Stimulated activated CD4-positive, alpha-beta T cell treated with anti-CD3 and anti-CD28 coated beads, Interleukin-2, amount 100 ng/mL, for 48 hours (primary cell): Measurements from ENCODE around the gene MEIS2.

Experiments used
- DNase-seq, 2 donors: peaks; one replicate each; pipeline ENCODE4 v3.0.0-alpha.2; 2020

The MEIS2 gene

GRCh38 chr15:37072181-37072580 is 28.2 kb downstream of the MEIS2 start:
- no peak for DNase-seq

GRCh38 chr15:37071134-37071533 is 29.2 kb downstream of the MEIS2 start:
- DNase-seq = no peak

- DNase-seq = no peak
These were observed 29.7 kb downstream of the MEIS2 start for GRCh38 chr15:37070686-37071085.

GRCh38 chr15:37061996-37062395 is 38.4 kb downstream of the MEIS2 start:
- DNase-seq = no peak

GRCh38 chr15:37059086-37059485 is 41.3 kb downstream of the MEIS2 start:
- DNase-seq = no peak

GRCh38 chr15:37058316-37058985 is 41.9 kb downstream of the MEIS2 start:
- DNase-seq = no peak

- DNase-seq = no peak
These were observed 42.5 kb downstream of the MEIS2 start for GRCh38 chr15:37057831-37058230.

GRCh38 chr15:37057256-37057655 is 43.1 kb downstream of the MEIS2 start:
- no peak for DNase-seq

GRCh38 chr15:37056177-37057121 is 43.9 kb downstream of the MEIS2 start:
- no peak for DNase-seq

GRCh38 chr15:37055481-37055880 is 44.9 kb downstream of the MEIS2 start:
- no peak for DNase-seq

- no peak for DNase-seq
These were observed 46.0 kb downstream of the MEIS2 start for GRCh38 chr15:37054336-37054735.

GRCh38 chr15:37053166-37053565 is 47.2 kb downstream of the MEIS2 start:
- DNase-seq = no peak

- no peak for DNase-seq
These were observed 50.0 kb downstream of the MEIS2 start for GRCh38 chr15:37050345-37050744.

GRCh38 chr15:37046876-37047614 is 53.3 kb downstream of the MEIS2 start:
- DNase-seq = no peak

- DNase-seq = no peak
These were observed 54.2 kb downstream of the MEIS2 start for GRCh38 chr15:37045859-37046740.

- DNase-seq = no peak
These were observed 55.3 kb downstream of the MEIS2 start for GRCh38 chr15:37044915-37045648.

- no peak for DNase-seq
These were observed 58.5 kb downstream of the MEIS2 start for GRCh38 chr15:37041836-37042235.

- no peak for DNase-seq
These were observed 59.3 kb downstream of the MEIS2 start for GRCh38 chr15:37041042-37041441.

GRCh38 chr15:37040072-37040742 is 60.1 kb downstream of the MEIS2 start:
- no peak for DNase-seq

GRCh38 chr15:37038716-37039106 is 61.6 kb downstream of the MEIS2 start:
- DNase-seq = no peak
